HG03039 (cell line): ENCODE data around the gene CBFA2T3.
"Not testable (repeated sequence)": the region's sequence is repeated elsewhere in the genome, so short reads cannot be mapped to it uniquely, and the experiment has no call there.

ENCODE experiments used
- ATAC-seq: cut with Tn5 transposase; IDR thresholded peaks from one replicate; pipeline ENCODE4 v1.9.1; 2021; ENCODE audit warnings: mild to moderate bottlenecking, moderate library complexity; ENCODE audit not compliant: unreplicated experiment

The CBFA2T3 gene

DNA sequence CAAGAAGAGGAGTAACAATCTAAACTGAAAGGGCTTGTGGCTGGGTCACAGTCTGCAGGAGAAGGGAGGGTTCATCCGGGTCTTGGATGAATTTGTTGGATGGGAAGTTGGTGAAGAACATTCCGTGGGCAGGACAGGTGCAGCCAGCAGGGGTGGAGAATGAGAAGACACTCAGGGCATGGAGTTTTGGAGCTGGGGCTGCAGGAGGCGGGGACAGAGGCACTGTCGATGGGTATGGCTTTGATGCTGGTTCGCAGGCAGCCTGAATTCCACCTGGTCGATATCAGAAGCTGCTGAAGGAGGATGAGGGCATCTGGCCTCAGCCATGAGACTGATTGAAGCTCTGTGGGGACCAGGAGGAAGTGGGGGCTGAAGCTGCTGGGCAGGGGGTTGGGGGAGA is 36.1 kb upstream of the CBFA2T3 start:
- no peak for ATAC-seq

- ATAC-seq, result no peak
Observed at GRCh38 chr16:89012622-89012995, 35.6 kb upstream of the CBFA2T3 start.

- no peak for ATAC-seq
Observed at GRCh38 chr16:89011909-89012621, 35.1 kb upstream of the CBFA2T3 start.

- no peak for ATAC-seq
Observed at GRCh38 chr16:89010210-89010925, 33.4 kb upstream of the CBFA2T3 start.

- no peak for ATAC-seq
Observed at GRCh38 chr16:89009343-89010209, 32.6 kb upstream of the CBFA2T3 start.

GRCh38 chr16:89008796-89009195 is 31.8 kb upstream of the CBFA2T3 start:
- ATAC-seq, result not testable (repeated sequence)

DNA sequence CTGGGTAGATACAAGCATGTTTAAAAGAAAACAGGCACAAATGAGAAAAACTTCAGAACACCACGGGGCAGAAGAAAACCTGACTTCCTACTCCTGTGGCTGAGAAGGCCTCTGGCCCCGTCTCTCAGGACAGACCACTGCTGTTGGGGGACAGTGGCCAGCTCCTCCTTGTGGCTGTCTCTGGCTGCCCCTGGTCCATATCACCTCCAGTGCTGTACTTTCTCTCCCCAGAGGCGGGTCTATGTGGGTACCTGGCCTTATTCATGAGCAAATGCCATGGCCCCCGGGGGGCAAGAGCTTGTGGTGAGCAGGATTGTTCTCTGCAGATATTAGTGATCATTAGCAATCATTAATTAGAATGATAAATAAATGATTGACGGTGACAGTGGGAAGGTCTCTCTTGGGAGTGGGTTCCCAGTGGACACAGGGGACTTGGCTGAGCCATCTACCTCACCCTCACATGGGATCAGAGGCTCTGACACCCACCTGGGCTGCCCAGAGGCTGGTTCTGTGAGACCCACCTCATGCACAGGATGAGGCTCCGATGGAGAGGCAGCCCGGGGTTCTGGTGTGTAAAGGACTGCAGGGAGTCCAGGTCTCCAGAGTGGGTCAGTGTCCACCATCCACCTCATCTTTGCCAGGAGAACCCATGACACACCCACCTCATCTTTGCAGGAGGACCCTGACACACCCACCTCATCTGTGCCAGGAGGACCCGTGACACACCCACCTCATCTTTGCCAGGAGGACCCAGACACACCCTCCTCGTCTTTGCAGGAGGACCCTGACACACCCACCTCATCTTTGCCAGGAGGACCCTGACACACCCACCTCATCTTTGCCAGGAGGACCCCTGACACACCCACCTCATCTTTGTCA is 30.6 kb upstream of the CBFA2T3 start:
- ATAC-seq, result no peak

DNA sequence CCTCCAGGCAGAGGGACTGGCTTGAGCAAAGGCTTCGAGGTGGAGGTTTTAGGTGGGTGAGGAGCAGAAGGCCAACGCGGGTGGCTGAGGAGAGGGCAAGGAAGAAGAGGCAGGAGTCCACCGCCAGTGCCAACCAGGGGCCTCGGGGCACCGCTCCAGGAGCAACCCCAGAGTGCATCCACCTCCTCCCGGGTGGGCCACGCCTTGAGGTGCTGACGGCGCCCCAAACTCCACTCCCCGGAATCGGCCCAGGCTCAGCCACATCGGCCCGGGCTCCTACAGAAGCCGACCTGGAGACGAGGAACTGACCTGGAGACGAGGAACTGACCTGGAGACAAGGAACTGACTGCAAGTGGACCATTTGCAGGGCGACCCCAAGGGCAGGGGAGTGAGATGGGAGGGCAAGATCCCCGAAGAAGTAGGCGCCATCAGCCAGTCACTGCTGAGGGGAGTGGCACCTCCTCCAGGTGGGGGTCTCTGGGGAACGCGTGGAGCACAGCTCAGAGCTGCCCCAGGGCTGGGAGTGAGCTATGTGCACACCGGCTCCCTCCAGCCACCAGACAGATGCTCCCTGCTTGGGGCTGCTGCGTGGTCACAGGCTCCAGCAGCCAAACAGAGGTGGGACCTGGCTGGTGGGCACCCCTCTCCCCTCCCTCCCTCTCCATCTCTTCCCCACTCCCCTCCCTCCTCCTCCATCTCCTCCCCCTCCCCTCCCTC is 29.2 kb upstream of the CBFA2T3 start:
- ATAC-seq, result no peak

DNA sequence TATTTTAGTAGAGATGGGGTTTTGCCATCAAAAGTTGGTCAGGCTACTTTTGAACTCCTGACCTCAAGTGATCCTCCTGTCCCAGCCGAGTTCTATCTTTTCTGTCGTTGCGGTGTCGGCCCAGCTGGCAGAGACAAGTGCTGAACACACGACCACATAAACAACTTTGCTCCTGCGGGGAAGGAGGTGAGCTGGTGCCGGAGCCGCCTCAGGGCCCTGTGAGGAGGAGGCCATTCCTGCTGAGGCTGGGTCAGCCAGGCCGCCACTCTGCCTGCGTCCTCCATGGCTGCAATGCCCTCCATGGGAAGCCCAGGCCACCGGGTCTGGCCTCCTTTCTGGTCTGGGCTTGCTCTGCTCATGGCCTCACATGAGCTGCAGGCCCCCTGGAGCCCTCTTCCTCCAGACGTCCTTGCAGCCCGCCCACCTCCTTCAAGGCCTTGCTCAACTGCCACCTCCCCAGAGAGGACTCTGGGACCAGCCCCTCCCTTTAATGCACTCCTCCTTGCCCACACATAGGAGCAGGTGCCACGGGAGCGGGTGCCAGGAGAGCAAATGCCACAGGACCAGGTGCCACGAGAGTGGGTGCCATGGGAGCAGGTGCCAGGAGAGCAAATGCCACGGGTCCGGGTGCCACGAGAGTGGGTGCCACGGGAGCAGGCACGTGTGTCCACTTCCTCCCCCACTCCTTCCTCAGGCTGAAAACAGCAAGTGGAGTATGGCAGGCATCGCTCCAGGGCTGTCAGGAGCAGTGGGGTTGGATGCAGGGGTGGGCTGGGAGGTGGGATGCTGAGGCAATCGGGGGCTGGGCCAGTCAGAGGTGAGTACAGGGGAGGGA is 28.4 kb upstream of the CBFA2T3 start:
- no peak for ATAC-seq

DNA sequence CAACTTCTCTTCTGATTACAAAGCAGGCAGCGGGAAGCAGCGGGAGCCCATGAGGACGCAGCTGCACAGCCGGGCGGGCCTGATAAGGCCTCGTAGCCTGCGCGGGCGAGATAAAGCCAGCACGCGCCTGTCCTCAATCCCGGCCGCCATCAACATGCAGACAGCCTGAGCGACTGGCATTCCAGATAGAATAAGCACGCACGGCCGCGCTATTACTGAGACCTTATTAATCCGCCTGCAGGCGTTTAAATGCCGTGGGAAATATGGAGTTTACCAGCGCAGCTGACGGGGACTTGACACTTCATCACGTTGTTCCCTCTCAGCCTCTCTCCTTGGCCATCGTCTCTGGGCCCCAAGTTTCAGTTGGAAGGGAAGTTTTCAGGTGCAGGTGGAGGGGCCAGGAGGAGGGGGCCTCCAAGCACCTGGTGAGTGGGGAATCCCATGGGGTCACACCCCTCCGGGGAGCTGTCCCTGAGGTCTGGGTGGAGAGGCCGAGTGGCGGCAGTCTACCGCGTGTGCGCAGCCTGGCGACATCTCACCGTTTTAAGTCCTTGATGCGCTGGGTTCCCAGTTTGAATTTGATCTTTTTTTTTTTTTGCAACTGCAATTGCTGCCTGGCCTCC is 27.3 kb upstream of the CBFA2T3 start:
- ATAC-seq, result no peak

DNA sequence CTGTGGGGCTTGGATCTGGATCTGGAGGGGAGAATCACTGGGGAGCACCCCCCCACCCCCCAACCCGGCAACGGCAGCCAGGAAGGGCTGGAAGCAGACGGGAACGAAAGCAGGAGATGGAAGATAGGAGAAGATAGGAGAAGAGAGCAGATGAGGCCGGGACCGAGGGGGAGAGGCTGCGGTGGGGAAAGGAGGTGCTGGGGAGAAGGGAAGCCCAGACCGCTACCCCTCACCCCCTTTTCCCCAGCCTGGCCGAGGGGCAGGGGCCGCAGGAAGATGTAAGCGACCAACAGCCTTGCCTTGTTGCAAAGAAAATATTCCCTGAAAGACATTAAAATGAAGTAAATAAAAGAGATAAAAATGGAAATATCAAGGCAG is 26.8 kb upstream of the CBFA2T3 start:
- no peak for ATAC-seq

GRCh38 chr16:89002851-89003830 is 26.1 kb upstream of the CBFA2T3 start:
- ATAC-seq, result no peak

DNA sequence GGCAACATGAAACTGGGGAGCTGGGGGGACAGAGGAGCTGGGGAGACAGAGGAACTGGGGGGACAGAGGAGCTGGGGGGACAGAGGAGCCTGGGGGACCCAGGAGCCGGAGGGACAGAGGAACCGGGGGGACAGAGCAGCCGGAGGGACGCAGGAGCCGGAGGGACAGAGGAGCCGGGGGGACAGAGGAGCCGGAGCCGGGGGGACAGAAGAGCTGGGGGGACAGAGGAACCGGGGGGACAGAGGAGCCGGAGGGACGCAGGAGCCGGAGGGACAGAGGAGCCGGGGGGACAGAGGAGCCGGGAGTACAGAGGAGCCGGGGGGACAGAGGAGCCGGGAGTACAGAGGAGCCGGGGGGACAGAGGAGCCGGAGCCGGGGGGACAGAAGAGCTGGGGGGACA is 25.1 kb upstream of the CBFA2T3 start:
- not testable (repeated sequence) for ATAC-seq

GRCh38 chr16:89001117-89002027 is 24.4 kb upstream of the CBFA2T3 start:
- ATAC-seq, result no peak

DNA sequence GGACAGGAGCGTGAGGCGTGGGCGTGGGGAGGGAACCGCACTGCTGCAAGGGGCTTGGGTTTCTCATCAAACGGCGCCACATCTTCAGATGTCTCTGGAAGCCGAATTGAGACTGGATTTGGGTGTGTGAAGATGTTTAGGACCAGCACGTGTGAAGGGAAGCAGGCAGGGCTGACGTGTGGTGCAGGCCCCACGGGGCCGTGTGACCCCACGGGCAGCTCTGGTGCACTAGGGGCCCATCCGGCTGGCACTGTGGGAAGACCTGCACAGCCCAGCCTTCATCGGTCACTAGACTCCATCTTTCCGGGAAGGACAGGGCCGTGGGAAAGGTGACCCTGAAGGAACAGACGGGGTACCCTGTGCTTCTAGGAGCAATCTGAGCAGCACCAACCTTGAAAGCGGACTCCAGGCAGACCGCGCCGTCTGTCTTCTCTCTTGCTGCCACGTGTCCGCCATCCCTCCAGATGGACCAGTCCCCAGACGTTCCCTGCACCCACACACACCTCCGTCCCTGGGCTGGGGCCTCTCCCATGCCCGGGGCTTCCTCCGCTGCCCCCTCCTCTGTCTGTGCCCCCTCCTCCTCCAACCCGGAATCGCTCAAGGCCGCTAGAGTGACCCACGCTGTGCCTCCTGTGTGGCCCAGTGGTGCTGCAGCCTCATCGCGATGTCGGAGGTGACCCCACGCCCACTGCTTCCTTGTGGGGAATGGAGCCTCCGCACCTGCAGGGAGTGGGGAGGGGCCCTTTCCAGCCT is 23.4 kb upstream of the CBFA2T3 start:
- ATAC-seq, result no peak
